ENCODE data around the gene ANKRD40.

The ANKRD40 gene

DNA sequence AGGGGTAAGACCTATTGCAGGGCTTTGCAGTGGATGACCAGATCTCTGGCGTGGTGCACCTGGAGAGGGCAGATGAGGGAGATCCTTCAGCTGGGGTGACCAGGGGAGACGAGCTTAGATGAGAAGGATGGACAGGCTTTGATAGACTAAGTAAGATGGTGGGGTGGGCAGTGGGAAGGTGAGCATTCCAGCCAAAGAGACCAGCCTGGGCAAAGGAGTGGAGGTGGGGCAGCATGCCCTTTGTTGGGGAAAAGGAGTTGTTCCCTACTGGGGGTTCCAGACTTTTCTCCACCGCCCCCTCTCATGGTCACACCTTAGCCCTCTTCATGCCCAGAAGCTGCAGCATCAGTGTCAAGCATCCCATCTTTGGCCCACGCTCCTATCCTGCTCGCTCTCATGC, 27.6 kb downstream of the ANKRD40 start:
- Histone ChIP-seq H4K20me1 (ENCODE audit: insufficient read depth, low read length) (no peaks in the 10 kb centered on the region), H3K79me2 (ENCODE audit: low read length) (no peaks in the 10 kb centered on the region), H3K36me3 (replicated peaks; ENCODE audit: insufficient read depth, low read length) (no peaks in the 10 kb centered on the region), H3K4me2 (ENCODE audit: low read depth, low read length) (no peak overlapping the region), H3K4me1 (ENCODE audit: low read length) (no peaks in the 10 kb centered on the region), H3K9me2 (replicated peaks; ENCODE audit: insufficient read depth, low read length) (no peaks in the 10 kb centered on the region), H3K9ac (ENCODE audit: low read length) (no peak overlapping the region), H3K27me3 (replicated peaks; ENCODE audit: insufficient read depth, low read length) (0 out of 2 replicates have a peak, but pooled peaks cover 8% of the 10 kb centered on the region), H3K27ac (ENCODE audit: low read length) (no peak overlapping the region), H3K9me3 (replicated peaks; ENCODE audit: insufficient read depth, low read length) (no peaks in the 10 kb centered on the region), H3F3A (ENCODE audit: insufficient read depth, low read length) (no peaks in the 10 kb centered on the region), H3K4me3 (ENCODE audit: low read length) (no peak overlapping the region), H2AFZ (ENCODE audit: low read length) (no peak overlapping the region)
- no peak for DNase-seq
- no peak for TF ChIP-seq EZH2 (optimal IDR thresholded peaks at IDR 0.05; ENCODE audit: low read depth, low read length)
- TF ChIP-seq EZH2phosphoT487 (IDR thresholded peaks at IDR 0.05; ENCODE audit: low read length): no peak
- TF ChIP-seq, protein P1, sequence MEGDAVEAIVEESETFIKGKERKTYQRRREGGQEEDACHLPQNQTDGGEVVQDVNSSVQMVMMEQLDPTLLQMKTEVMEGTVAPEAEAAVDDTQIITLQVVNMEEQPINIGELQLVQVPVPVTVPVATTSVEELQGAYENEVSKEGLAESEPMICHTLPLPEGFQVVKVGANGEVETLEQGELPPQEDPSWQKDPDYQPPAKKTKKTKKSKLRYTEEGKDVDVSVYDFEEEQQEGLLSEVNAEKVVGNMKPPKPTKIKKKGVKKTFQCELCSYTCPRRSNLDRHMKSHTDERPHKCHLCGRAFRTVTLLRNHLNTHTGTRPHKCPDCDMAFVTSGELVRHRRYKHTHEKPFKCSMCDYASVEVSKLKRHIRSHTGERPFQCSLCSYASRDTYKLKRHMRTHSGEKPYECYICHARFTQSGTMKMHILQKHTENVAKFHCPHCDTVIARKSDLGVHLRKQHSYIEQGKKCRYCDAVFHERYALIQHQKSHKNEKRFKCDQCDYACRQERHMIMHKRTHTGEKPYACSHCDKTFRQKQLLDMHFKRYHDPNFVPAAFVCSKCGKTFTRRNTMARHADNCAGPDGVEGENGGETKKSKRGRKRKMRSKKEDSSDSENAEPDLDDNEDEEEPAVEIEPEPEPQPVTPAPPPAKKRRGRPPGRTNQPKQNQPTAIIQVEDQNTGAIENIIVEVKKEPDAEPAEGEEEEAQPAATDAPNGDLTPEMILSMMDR (IDR thresholded peaks at IDR 0.05; ENCODE audit: low read length): no peak

GRCh38 chr17:50679008-50679544, 28.6 kb downstream of the ANKRD40 start:
- Histone ChIP-seq H3F3A (ENCODE audit: insufficient read depth, low read length) (no peaks in the 10 kb centered on the region), H3K9me3 (replicated peaks; ENCODE audit: insufficient read depth, low read length) (no peaks in the 10 kb centered on the region), H3K27ac (ENCODE audit: low read length) (no peak overlapping the region), H2AFZ (ENCODE audit: low read length) (no peak overlapping the region), H3K4me1 (ENCODE audit: low read length) (no peaks in the 10 kb centered on the region), H3K4me2 (ENCODE audit: low read depth, low read length) (no peak overlapping the region), H3K27me3 (replicated peaks; ENCODE audit: insufficient read depth, low read length) (0 out of 2 replicates have a peak, but pooled peaks cover 8% of the 10 kb centered on the region), H3K79me2 (ENCODE audit: low read length) (no peaks in the 10 kb centered on the region), H3K4me3 (ENCODE audit: low read length) (no peak overlapping the region), H3K9ac (ENCODE audit: low read length) (no peak overlapping the region), H3K36me3 (replicated peaks; ENCODE audit: insufficient read depth, low read length) (no peaks in the 10 kb centered on the region), H3K9me2 (replicated peaks; ENCODE audit: insufficient read depth, low read length) (no peaks in the 10 kb centered on the region), H4K20me1 (ENCODE audit: insufficient read depth, low read length) (no peaks in the 10 kb centered on the region)
- DNase-seq: no peak
- TF ChIP-seq EZH2 (optimal IDR thresholded peaks at IDR 0.05; ENCODE audit: low read depth, low read length): no peak
- no peak for TF ChIP-seq EZH2phosphoT487 (IDR thresholded peaks at IDR 0.05; ENCODE audit: low read length)
- TF ChIP-seq, protein P1 (IDR thresholded peaks at IDR 0.05; ENCODE audit: low read length): no peak

DNA sequence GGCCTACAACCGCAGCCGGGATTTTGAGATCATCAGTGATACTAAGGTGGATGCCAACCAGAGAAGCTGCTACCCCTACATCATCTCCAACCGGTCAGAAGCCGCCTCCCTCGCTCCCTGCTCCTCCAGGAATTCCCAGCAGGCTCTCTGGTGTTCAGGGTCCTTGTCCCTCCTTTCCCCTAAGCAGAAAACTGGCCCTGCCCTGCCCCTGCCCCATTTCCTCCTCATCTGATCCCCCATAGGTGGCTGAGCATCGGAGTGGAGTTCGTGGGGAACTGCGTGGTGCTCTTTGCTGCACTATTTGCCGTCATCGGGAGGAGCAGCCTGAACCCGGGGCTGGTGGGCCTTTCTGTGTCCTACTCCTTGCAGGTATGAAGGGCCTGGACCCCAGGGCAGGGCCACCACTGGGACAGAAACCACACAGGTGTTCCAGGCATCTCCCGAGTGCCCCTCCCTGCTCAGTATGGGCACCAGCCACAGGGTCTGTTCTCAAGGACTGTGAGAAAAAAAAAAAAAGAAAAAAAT, 29.8 kb downstream of the ANKRD40 start:
- H3K4me3 ChIP-seq (ENCODE audit: low read length): no peak overlapping the region
- H4K20me1 ChIP-seq (ENCODE audit: insufficient read depth, low read length): no peaks in the 10 kb centered on the region
- H3K9ac ChIP-seq (ENCODE audit: low read length): no peak overlapping the region
- TF ChIP-seq EZH2 (optimal IDR thresholded peaks at IDR 0.05; ENCODE audit: low read depth, low read length) (no peak), EZH2phosphoT487 (IDR thresholded peaks at IDR 0.05; ENCODE audit: low read length) (no peak)
- TF ChIP-seq, protein P1 (IDR thresholded peaks at IDR 0.05; ENCODE audit: low read length): no peak
- no peaks in the 10 kb centered on the region for H3F3A ChIP-seq (ENCODE audit: insufficient read depth, low read length)
- no peaks in the 10 kb centered on the region for H3K4me1 ChIP-seq (ENCODE audit: low read length)
- no peak overlapping the region for H3K27ac ChIP-seq (ENCODE audit: low read length)
- H2AFZ ChIP-seq (ENCODE audit: low read length): no peak overlapping the region
- 0 out of 2 replicates have a peak, but pooled peaks cover 8% of the 10 kb centered on the region for H3K27me3 ChIP-seq (replicated peaks; ENCODE audit: insufficient read depth, low read length)
- H3K4me2 ChIP-seq (ENCODE audit: low read depth, low read length): no peak overlapping the region
- no peaks in the 10 kb centered on the region for H3K79me2 ChIP-seq (ENCODE audit: low read length)
- no peaks in the 10 kb centered on the region for H3K9me3 ChIP-seq (replicated peaks; ENCODE audit: insufficient read depth, low read length)
- H3K36me3 ChIP-seq (replicated peaks; ENCODE audit: insufficient read depth, low read length): no peaks in the 10 kb centered on the region
- H3K9me2 ChIP-seq (replicated peaks; ENCODE audit: insufficient read depth, low read length): no peaks in the 10 kb centered on the region
- DNase-seq: no peak

Data from MM.1S (cell line).